HG03095 (cell line): ENCODE results near the gene MALSU1.

ENCODE experiments used
- ATAC-seq: cut with Tn5 transposase; IDR thresholded peaks from one replicate; pipeline ENCODE4 v1.9.1; 2021; ENCODE audit warnings: moderate library complexity; ENCODE audit not compliant: unreplicated experiment

The MALSU1 gene

GRCh38 chr7:23335136-23335535, 36.0 kb downstream of the MALSU1 start:
- no peak for ATAC-seq

DNA sequence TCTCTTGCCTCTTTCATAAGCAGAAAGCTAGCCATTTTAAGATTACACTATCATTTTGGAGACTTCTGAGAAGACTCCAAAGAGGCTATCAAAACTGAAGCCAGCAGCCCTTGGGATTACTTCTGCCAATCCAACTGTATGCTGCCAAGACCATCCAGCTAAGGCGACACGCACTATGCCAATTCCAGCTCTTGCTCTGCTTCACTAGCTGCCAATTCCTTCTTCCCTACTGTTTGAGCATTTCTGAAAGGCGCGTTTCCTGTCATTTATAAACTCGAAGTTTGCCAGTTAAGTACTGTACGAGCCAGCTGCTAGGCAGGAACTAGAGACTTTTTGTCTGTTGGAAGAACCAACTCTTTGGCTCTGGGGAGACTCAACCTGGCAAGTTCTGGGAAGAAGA, 36.5 kb downstream of the MALSU1 start:
- no peak for ATAC-seq

DNA sequence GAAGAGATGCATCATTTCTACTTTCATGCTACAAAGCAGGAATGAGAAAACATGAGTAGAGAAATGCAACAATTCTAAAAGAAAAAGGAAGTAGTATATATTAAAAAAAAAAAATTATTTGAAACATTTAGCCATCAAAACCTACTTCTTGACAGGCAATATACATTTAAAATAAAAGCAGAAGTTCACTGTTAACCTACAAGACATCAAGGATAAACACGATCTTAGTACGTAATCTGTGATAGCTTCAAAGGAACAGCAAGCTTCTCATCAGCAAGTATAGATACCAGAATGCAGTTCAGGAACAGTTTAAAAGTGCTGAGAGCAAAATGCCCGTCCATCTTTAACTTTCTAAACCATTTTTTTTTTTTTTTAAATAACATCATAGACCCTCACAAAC, 36.9 kb downstream of the MALSU1 start:
- ATAC-seq = no peak

GRCh38 chr7:23336799-23337283, 37.7 kb downstream of the MALSU1 start:
- no peak for ATAC-seq

DNA sequence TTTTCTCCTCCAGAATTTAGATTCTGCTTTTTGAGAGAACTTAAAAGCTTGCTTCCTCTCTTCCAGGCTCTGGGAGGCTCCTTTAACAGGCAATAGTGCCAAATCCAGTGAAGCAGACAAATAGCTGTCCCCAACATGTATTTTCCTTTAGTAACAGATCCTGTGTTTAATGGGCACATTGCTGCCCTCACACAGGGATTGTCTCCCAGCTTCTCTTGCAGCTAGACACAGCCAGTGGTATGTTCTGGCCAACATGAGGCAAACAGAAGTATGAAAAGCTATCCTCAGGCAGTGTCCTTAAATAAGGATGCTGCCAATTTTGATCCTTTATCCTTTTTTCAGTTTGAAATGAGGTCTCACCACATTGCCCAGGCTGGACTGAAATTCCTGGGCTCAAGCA, 38.2 kb downstream of the MALSU1 start:
- no peak for ATAC-seq

DNA sequence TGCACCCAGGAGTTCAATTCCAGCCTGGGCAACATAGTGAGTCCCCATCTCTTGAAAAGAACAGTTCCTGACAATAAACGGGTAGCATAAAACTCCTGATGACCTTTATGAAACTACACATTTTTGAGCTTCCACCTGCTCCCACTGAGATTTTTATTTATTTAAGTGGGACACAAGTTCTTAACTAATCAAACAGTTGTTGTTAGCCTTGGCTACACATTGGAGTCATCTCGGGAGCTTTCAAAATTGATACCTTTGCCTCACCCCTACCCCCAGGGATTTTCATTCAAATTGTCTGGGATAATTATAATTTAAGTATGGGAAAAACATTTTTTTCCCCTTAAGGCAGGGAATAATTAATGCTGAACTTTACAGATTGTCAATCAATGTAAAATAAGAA, 39.3 kb downstream of the MALSU1 start:
- no peak for ATAC-seq

GRCh38 chr7:23338863-23339262, 39.7 kb downstream of the MALSU1 start:
- ATAC-seq = no peak

DNA sequence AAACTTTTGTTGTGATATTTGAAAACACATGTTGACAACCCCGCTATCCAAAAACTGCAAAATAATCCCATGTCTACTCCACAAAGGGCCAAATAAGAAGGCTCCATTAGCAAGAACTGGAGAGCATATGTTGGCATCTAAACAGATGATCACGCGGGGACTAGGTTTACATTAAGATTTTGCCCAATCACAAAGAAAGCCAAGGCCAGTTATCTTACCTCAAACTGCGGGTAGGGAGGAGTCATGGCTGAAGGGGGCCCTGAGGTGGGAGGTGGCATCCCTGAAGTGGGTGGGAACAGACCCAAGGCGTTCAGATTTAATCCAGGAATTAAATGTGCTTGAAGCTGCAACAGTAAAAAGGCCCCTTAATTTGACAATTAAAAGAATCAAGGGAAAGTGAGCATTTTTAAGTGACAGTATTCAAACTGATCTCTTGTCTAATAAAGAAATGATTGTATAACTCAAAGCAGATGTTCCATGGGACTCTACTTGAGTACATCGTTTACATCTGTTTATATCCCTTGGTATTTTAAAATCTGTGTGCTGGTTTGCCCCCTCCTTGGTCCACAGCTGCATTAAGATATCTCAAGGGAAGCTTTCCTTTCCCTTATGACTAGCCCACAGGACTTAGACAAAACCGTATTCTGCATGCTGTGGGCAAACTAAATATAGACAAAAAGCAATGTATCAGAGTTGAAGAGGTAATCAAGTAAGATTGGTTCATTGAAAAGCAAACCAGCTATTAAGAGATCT, 42.9 kb downstream of the MALSU1 start:
- no peak for ATAC-seq

DNA sequence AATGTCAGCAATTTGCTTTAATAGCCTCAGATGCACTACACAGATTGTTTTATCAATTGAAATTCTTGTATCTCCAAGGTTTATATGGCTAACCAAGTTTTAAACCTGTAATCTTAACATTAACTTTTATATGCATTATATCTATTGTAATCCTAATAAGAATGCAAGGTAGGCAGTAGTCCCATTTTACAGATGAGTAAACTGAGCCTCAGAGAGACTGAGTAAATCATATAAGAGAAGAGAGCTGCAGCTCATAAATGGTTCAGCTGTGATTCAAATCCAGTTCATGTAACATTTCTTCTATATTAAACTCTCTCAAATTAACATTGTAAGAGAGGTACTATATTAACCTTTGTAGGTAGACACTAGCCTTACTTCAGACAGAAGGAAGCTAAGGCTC, 44.0 kb downstream of the MALSU1 start:
- no peak for ATAC-seq

DNA sequence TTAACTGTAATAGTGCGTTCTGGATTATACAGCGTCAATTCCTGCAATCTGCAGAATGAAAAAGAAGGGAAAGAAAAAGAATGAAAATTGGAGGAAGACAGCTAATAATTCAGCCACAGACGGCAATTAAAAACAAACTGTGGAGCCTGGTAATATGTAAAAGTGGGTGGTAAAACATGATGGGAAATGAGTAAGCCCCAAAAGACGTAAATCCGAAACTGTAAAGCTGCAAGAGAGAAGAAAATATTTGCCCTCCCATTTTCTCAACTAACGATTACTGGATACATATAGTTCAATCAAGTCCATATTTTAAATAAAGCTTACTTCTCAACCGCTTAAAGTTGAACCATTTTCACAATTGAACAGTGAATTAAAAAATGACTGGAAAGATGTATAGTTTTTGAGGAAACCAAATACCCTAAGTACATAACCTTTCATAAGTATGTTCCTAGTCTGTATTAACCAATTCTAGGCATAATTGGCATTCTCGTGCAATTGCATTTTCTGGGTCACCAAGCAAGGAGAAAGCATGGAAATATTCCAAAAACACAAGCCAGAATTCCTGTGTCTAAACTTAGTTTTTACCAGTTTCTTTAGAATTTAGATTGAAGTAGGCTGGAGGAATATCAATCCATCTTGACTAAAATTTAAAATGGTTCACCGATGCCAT, 44.8 kb downstream of the MALSU1 start:
- no peak for ATAC-seq

DNA sequence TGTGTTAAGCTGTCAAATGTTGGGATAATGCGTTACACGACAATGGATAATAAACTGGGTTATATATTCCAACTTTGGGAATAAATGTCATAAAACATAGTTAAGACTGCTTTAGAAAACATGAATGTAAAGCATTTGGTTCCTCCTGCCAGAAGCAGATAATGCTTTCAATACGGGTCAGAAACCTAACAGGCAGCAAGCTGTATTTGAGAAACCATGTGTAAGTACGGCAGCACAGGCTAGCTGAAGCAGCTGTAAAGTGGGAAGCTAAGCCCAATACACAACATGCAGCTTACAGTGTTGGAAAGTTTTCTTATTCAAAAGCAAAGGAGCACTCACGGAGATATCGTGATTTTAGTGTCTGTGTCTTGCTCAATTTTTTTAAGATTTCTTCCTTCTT, 46.5 kb downstream of the MALSU1 start:
- no peak for ATAC-seq

DNA sequence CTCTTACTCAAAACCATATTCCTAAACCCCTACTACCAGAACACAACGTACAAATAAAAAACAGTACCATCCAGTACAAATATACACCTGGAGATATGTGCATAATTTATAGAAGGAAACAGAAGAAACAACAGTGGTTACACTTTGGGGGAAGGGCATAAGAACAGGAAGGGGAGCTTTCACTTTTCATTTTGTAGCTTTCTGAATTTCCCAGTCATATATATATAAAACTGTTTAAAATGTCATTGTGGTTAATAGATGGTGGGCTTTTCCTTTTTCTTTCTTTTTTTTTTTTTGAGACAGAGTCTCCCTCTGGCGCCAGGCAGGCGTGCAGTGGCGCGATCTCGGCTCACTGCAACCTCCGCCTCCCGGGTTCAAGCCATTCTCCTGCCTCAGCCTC, 47.2 kb downstream of the MALSU1 start:
- ATAC-seq = no peak

- no peak for ATAC-seq
Observed at GRCh38 chr7:23347033-23347681, 48.0 kb downstream of the MALSU1 start.

DNA sequence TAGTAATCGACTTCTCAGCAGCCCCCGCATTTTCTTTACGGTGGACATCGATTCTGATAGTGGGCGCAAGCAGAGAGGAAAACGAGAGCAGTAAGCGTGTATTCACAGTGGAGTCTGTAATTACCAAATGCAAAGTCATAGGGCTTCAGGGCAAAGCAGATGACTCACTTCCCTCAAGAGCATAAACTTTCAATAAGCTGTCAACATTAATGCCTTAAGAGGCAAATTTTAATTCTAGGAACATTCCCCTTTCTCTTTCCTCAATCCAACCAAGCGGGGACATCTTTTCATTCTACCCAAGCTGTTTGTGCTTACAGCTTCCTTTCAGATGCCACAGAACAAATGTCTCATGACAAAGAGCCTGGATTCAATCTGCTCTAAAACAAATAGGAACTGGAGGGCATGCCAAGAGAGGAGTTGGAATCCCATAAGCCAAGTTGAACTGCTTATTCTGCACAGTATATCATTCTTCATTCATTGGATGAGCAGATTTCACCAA, 48.6 kb downstream of the MALSU1 start:
- ATAC-seq = no peak

- ATAC-seq = no peak
Observed at GRCh38 chr7:23349484-23350157, 50.5 kb downstream of the MALSU1 start.

- no peak for ATAC-seq
Observed at GRCh38 chr7:23350466-23350865, 51.3 kb downstream of the MALSU1 start.

GRCh38 chr7:23353172-23353571, 54.0 kb downstream of the MALSU1 start:
- peak; percentile 43 for ATAC-seq

DNA sequence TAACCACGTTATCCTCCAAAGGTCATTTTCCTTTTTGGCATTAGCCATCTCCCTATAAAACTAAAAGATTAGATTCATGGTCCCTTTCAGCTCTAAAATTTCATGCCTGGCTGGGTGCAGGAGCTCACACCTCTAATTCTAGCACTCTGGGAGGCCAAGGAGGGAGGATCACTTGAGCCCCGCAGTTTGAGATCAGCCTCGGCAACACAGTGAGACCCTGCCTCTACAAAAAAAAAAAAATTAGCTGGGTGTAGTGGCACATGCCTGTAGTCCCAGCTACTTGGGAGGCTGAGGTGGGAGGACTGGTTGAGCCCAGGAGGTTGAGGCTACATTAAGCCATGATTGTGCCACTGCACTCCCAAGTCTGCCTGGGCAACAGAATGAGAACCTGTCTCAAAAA, 57.0 kb downstream of the MALSU1 start:
- ATAC-seq = no peak

- ATAC-seq = no peak
Observed at GRCh38 chr7:23356726-23357125, 57.6 kb downstream of the MALSU1 start.

DNA sequence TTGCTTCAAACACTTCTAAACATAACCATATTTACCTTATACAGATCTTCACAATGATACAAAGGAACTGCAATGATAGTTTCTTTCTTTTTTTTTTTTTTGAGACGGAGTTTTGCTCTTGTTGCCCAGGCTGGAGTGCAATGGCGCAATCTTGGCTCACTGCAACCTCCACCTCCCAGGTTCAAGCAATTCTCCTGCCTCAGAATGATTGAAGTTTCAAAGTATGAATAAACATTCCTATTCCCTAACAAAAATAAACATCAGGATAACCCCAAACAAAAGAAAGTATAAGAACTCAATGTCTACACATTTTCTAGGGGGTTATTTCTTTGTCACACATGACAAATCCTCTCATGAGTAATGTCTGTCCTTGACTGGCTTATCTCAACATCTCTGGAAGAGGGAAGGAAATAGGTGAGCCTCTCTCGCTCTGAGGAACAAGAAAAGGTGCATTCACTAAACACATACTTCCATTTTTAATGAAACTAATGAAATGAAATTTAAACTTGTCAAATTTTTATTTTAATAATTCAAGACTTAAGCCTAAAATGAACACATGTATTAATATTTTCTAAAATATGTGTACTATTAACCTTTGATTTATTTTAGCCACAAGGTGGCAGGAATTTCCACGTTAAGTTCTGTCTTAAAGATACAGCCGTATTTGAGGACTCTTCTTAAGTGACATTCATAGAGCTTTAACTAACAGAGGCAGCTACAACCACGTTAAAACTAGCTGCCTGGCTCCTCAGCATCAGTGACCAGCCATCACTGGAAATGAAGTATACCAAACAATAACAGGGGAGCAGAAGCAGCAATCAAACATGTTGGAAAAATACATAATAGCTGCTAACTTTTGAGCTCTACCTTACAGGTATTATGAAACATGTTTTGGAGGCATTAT, 58.3 kb downstream of the MALSU1 start:
- no peak for ATAC-seq
